HG03354 (cell line): ENCODE measurements around the gene TRIM69.
"Not testable (repeated sequence)": the region's sequence is repeated elsewhere in the genome, so short reads cannot be mapped to it uniquely, and the experiment has no call there.

ENCODE experiments used
- ATAC-seq: cut with Tn5 transposase; IDR thresholded peaks from one replicate; pipeline ENCODE4 v1.9.1; 2021; ENCODE audit warnings: mild to moderate bottlenecking; ENCODE audit not compliant: unreplicated experiment, poor library complexity, severe bottlenecking

Gene TRIM69

DNA sequence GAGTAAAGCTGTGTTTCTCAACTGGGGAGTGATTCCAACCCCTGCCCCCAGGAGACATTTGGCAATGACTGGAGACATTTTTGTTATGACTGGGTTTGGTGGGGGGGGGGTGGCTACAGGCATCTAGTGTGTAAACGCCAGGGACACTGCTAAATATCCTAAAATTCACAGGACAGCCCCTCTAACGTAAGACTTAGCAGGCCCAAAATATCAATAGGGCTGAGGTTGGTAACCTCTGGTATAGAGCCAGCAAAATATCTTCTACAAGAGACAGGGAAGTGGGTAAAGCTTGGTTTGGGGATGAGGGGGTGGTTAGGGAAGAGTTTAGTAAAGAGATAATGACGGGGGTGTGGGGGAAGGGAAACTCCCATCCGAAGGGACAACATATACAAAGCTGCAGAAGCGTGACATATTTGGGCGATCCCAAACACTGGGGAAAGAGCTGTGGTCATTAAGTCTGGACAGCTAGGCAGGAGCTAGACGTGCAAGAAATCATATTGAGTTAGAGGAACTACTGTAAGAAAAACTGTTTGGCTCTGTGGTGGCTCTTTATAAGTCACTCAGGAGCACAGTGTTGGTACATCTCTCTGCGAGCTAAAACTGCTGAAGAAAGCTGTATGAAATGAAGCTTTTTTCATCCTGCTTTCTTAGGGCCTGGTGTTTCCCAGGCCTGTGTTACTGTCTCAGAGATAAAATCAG, 697 bp upstream of the TRIM69 start:
- peak; percentile 53 for ATAC-seq

DNA sequence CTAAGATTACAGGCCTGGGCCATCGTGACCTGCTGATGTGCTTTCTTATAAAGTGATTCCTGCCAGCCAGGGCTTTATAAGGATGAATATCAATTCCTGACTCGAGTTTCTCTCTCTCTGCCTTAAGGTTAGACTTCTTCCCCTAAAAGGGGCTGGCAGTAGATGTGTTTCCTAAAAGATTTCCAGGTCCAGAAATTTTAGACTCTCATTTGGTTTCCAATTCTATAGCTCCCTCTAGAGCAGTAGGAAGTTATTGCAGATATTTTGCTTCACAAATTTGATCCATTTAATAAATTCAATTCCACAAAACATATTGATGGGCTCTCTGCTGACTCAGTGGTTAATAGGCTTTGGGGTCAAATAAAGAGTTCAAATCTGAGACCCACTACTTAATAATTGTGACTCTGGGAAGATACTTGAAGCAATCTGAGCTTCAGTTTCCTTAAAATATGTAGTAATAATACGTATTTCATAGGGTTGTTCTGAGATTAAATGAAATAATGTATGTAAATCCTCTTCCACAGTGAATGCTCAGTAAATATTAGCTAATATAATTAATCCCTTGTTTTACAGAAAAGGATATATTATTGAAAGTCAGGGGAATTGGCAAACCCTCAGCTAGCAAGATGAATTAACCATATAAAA, 2.1 kb downstream of the TRIM69 start:
- no peak for ATAC-seq

DNA sequence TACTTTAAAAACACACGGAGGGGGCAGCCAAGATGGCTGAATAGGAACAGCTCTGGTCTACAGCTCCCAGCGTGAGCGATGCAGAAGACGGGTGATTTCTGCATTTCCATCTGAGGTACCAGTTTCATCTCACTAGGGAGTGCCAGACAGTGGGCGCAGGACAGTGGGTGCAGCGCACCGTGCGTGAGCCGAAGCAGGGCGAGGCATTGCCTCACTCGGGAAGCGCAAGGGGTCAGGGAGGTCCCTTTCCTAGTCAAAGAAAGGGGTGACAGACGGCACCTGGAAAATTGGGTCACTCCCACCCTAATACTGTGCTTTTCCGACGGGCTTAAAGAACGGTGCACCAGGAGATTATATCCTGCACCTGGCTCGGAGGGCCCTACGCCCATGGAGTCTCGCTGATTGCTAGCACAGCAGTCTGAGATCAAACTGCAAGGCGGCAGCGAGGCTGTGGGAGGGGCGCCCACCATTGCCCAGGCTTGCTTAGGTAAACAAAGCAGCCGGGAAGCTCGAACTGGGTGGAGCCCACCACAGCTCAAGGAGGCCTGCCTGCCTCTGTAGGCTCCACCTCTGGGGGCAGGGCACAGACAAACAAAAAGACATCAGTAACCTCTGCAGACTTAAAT, 3.0 kb downstream of the TRIM69 start:
- ATAC-seq: not testable (repeated sequence)

DNA sequence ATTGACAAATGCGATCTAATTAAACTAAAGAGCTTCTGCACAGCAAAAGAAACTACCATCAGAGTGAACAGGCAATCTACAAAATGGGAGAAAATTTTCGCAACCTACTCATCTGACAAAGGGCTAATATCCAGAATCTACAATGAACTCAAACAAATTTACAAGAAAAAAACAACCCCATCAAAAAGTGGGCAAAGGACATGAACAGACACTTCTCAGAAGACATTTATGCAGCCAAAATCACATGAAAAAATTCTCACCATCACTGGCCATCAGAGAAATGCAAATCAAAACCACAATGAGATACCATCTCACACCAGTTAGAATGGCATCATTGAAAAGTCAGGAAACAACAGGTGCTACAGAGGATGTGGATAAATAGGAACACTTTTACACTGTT, 7.1 kb downstream of the TRIM69 start:
- ATAC-seq: not testable (repeated sequence)

DNA sequence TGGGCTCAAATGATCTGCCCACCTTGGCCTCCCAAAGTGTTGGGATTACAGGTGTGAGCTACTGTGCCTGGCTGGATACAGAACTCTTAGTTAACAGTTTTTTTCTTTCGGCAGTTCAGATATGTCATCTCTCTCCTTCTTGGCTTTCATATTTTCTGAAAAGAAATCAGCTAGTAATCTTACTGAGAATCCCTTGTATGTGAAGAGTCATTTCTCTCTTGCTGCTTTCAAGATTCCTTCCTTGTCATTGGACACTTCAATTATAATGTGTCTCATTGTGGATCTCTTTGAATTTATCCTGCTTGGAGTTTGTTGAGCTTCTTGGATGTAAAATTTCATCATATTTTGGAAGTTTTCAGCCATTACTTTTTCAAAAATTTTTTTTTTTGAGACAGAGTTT, 17.0 kb downstream of the TRIM69 start:
- no peak for ATAC-seq

DNA sequence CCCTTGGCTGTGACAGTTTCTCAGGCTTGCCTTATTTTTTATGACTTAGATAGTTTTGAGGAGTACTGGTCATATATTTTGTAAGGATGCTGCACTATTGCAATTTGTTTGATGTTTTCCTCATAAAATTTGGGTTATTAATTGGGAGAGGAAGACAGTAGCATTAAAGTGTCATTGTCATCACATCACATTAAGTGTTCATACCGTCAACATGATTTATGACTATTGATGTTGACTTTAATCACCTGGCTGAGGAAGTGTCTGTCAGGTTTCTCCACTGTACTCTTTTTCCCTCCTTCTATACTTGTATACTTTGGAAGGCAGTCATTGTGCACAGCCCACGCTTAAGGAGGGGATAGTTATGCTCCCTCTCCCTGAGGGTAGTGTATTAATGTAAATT, 26.9 kb downstream of the TRIM69 start:
- ATAC-seq: no peak

DNA sequence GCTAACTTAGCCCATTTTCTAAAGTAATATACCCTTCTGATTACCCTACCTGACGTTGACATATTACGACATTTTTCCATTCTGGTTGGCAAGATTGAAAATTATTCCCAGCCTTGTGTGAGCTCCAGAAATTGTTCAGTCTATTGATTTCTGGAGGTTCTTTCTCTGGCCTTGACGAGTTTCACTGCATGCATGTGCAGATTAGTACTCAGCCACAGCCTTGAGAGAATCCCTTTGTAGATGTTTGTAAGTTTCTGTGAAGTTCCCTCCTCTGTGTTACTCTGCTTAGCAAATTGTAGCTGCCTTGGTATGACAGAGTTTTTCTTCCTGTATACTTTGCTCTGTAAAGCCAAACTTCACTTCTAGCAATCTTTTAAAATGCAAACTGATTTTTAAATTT, 27.5 kb downstream of the TRIM69 start:
- ATAC-seq: no peak

DNA sequence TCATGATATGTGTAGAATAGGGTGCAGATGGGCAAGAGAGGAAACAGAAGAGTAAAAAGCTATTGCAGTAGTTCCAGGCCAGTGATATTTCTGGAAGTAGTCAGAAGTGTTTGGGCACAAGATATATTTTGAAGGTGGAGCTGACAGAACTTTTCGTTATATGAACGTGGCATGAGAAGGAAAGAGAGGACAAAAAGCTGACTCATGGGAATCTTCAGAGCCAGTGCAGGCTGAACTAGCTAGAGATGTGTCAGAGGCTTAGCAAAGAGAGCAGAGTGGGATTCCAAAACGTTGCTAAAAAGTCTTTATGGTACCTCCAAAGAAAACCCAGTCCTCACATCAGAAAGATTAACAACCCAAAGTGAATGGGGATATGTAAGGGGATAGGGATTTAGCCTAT, 28.7 kb downstream of the TRIM69 start:
- no peak for ATAC-seq

DNA sequence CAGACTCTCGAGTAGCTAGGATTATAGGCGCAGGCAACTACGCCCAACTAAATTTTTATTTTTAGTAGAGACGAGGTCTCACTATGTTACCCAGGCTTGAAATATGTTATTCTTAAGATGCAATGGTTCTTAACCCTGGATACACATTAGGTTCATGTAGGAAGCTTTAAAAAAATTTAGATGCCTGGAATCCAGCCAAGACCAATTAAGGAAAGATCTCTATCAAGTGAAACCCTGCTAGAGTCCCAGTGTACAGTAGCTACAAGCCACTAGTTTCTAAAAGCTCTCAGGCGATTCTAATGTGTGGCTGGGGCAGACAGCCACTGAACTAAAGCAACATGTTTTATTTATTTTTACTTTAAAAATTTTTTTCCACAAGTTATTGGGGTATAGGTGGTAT, 33.2 kb downstream of the TRIM69 start:
- ATAC-seq: no peak

DNA sequence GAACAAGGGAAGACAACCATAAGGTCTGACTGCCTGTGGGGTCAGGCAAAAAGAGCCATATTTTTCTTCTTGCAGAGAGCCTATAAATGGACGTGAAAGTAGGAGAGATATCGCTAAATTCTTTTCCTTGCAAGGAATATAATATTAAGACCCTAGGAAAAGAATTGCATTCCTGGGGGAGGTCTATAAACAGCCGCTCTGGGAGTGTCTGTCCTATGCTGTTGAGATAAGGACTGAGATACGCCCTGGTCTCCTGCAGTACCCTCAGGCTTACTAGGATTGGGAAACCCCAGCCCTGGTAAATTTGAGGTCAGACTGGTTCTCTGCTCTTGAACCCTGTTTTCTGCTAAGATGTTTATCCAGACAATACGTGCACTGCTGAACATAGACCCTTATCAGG, 34.4 kb downstream of the TRIM69 start:
- not testable (repeated sequence) for ATAC-seq

DNA sequence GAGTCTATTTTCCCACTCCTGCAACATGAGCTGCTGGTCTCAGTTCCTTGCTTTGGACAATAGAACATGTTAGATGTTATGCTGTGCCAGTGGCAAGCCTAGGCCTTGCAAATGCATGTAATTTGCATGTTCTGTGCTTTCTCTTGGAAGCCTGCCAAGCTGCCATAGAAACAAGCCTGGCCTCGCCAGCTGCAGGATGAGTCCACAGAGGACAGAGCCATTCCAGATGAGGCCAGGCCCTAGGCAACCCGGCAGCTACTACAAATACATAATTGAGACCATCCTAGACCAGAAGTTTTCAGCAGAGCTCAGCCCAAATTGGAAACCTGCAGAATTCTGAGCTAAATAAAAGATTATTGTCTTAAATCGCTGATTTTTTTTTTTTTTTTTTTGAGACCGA, 39.6 kb downstream of the TRIM69 start:
- no peak for ATAC-seq

DNA sequence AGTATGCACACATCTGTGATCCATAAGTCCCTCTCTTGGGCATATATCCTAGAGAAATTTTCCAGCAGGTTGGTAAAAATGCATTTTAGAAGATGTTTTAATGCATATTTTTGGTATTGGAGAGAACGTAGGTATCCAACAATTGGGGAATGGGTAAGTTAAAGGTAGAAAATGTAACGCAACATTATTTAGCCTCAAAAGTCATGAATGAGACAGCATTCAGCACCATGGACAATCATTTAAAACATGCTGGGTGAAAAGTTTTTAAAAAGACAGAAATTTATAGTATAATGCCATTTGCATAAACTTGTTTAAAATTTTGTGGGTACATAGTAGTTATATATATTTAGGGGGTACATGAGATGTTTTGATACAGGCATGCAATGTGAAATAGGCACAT, 43.4 kb downstream of the TRIM69 start:
- ATAC-seq: no peak

DNA sequence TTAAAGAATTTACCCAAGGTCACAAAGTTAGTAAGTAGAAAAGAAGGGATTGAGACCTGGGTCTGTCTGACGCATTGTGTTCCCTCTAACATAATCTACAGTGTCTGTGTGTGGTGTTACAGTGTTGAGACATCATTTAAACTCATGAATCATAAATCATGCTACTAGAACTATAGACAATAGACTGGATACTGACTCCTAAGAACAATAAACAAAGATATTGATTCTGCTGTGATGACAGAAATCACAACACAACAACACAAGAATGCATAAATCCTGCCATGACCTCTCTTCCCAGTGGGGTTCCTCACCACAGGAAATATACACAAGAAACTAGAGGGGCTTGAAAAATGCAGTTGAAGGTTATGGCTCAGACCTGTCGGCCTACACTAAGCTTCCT, 44.3 kb downstream of the TRIM69 start:
- no peak for ATAC-seq

DNA sequence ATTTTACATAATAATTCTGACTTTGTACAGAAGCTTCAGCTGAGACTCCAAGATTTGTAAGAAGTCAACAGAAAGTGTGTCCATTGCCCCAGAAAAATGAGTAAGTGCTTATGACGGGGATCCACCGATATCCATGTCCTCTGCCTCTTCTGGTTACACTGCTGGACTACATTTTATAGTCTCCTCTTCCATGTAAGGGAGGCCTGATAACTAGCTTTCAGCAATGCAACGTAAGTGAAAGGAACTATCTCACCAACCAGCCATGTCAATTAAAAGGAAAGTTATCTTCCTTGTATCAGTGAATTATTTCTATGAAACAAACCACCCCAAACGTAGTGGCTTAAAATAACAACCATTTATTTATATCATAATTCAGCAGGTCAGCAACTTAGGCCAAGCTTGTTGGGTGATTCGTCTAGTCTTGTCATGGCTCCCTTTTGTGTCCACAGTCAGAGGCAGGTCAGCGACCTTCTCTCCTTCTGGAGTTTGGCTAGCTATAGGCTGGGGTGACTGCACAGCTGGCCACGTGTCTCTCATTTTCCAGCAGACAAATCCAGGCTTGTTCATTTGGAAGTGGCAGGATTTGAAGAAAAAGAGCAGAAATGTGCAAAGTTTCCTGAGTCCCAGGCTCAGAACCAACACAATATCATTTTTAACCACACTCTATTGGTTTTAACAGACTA, 44.9 kb downstream of the TRIM69 start:
- ATAC-seq: no peak

DNA sequence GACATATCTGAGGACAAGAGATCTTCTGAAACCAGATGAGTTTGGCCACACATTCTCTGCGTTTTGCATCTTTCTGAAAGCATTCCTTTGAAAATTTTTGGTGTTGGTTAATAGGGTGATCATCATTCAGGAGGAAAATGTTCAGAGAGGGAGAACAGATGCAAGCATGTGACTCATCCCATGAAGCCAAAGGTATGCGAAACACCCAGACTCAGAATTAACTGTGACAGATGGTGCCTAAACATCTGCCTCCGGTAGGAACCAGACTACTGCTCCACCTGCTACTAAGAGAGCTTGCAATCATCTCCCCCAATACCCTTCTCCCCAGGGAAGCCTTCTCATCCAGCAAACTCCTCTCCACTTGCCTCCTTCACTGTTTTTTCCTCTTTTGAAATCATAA, 46.2 kb downstream of the TRIM69 start:
- no peak for ATAC-seq

DNA sequence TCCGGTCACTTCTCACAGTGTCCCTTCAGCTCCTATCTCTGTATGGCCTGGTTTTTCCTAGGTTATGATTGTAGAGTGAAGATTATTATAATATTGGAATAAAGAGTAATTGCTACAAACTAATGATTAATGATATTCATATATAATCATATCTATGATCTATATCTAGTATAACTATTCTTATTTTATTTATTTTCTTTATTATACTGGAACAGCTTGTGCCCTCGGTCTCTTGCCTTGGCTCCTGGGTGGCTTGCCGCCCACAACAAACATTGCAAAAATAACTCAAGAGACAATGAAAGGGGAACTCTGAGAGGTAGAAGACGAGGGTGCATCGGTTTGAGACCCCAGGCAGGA, 48.6 kb downstream of the TRIM69 start:
- ATAC-seq: not testable (repeated sequence)

DNA sequence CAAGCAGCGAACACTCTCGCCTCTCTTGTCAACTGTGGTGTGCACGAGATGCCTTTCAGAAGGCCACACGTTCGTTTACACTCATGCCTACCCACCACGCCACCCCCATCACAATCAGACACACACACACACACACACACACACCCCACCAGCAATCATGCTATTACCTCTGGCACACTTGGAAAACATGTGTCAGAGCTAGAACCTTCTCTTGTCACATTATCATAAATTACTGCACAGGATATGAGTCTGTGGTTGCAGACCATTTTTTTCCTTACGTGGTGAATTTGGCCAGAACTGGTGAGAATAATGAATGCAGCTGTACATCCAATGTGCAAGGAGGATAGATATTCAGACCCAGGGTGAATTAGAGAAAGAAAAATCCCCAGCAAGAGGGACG, 52.4 kb downstream of the TRIM69 start:
- ATAC-seq: no peak

DNA sequence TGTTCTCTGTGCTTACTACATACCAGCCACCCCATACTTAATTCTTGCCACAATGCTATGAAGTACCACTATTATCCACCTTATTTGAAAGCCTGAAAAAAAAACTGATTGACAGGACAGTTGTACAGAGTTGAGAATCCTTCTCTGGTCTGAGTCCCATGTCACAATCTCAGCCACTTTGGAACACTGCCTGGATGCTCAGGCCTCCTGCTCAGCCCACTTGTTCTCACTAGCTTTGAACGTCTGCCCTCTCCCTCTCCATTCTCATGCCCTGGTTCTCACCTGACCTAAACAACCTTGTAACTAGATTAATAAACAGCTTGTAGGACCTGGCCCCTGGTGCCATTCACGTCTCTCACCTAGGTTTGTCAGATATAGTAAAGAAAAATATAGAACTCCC, 53.9 kb downstream of the TRIM69 start:
- ATAC-seq: no peak

DNA sequence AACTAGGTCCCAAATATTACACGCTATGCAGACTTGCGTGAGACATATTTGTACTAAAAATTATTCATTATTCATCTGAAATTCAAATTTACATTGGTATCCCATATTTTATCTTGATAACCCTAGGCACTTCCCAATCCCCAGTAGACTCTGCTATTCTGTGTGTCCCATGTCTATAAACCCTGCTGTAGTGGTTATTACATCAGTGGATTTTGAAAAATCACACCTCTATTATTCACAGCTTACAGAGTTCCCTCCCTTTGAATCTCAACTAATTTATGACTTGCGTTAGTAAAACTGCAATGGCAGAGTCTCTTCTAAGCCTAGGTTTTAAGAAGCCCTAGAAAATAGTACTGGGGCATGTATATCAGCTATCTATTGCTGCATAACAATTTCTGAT, 54.3 kb downstream of the TRIM69 start:
- no peak for ATAC-seq

DNA sequence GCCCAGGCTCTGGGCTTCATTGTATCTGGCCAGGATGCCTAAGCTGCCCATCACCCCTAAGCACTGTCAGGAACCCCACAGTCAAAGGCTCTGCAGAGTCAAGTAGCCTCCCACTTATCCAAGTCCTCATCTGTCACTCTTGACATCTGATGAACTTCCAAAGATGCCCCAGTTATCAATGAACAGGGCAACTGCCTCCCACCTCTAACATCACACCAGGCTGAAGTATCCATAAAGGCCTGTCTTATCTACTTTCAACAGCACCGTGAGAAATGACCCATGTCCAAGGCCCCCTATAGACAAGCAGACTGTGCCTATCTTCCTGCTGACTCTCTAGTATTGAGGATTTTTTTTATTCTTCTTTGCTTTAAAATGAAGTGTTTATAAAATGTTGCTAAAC, 56.4 kb downstream of the TRIM69 start:
- no peak for ATAC-seq

DNA sequence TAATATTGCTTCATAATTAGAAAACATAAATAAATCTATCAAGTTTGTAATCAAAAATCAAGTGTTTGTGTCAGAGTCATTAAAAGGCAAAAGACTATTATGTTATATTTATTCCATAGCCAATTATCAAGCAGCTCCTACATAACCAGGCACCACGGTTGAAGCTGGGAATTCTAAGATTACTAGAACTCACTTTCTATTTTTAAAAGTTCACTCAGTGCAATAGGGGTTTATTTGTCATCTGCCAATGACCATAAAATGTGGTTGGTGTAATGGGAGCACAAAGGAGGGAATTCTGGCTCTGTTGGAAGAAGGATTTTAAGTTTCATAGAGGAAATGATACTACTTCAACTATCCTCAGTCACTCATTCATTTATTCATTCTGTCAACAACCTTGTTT, 57.7 kb downstream of the TRIM69 start:
- ATAC-seq: no peak
